GM10248 (cell line): ENCODE results near the gene GRIK3.

Experiments
- CTCF ChIA-PET: fragments of 300-600 bp; sonication (Branson Sonifier 250); formaldehyde crosslinking; extraction: SDS; loops from one replicate; lab custom pipeline; 2021; ENCODE audit warnings: antibody characterized with exemption; lab: Yijun Ruan, JAX
- POLR2A ChIA-PET: fragments of 350-650 bp; sonication (Branson Sonifier 250); formaldehyde crosslinking; extraction: SDS; loops from one replicate; lab custom pipeline; 2020; ENCODE audit warnings: antibody characterized with exemption; lab: Yijun Ruan, JAX
- DNase-seq: peaks from one replicate; pipeline ENCODE4 v3.0.0; 2012; ENCODE audit errors: extremely low spot score
- CTCF ChIP-seq: IDR thresholded peaks from 2 replicates; pipeline ENCODE4 v1.5.1; 2012; ENCODE audit warnings: mild to moderate bottlenecking, low read depth; ENCODE audit errors: extremely low read depth, missing control alignments, control extremely low read depth

Gene GRIK3

DNA sequence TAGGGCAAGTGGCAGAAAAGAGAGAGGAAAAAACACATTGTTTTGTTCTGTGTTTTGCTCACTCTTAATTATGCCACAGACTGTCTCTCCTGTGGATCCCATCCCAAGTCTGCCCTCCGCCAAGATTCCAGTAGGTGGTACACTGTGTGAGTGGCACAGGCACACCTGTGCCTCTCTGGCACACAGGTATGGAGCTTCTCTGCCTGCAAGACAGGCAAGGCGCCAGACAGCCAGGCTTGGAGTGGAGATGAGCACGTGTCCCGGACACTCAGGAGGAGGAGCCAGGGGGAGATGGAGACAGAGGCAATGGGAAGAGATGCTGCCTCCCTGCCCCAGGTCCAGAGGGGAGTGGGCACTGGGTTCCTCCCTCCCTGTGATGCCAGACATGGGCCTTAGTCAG is 6.5 kb upstream of the GRIK3 start:
- POLR2A ChIA-PET: no interaction called here
- no peak for DNase-seq

GRCh38 chr1:37040261-37040660 is 5.9 kb upstream of the GRIK3 start:
- TF ChIP-seq CTCF: no peak
- POLR2A ChIA-PET: no interaction called here
- CTCF ChIA-PET: no interaction called here
- no peak for DNase-seq

More for the DNA sequence above, 6.5 kb upstream of the GRIK3 start:
- CTCF ChIA-PET: no interaction called here
- no peak for TF ChIP-seq CTCF

DNA sequence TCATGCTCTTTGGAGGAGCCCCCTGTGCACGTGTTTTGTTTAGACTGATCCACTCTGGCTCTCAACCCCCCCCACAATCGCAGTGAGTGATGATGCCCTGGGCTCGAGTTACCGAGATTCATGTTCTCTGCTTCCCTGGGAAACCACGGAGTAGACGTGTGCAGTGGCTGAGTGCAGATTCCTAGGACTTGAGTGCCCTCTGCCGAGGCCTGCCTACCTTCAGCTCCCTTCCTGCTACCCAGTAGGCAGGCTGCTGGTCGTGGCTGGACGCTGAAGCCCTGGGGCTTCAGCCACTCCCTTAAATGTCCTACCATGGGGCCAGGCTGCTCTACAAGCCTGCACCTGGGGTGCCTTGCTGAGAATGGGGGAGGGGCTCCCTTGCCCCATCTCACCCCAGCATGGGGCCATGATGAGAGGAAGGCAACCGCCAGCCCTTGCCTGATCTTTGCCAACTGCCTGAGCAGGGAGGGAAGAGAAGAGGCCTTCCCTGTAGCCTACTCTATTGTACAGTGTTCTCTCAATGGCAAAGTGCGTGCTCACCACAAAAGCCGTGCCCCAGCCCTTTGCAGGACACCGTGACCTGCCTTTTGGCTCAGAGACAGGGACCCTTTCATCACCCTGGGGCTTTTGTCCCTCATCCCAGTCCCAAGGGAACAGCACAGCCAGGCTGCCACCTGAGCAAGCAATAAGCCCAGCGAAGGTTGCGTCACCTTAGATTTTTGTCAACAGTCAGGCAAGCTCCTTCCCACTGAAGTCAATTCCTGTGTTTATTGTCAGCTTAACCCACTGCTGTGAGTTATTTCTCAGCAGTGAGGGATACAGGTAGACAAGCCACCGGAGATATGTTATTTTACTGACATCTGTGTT is 4.1 kb upstream of the GRIK3 start:
- ChIA-PET POLR2A (interaction anchor here (0.5 kb wide), 1 partner anchor 21 kb away, joined by 8 read pairs; no protein-coding TSS in a partner anchor), CTCF (interaction anchor here (1.4 kb wide), 1 partner anchor 12 kb away, joined by 5 read pairs; no protein-coding TSS in a partner anchor)
- no peak for DNase-seq
- TF ChIP-seq CTCF: no peak

DNA sequence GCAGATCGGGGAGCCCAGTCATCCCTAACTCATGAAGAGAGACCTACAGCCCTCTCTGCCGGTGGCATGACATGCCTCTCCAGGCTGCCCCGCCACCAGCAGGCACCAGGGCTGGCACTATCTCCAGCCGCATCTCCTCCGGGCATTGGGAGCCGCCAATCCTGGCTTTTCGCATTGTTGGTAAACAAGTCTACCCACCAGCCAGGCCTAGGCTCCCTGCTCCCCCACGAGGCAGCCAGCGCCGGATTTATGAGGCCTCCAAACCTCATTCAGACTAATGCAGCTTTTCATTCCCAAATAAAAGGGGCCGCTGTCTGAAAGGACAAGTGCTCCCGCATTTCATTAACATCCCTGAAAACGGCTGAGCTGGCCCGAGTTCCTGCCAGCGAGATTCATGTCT is 3.4 kb upstream of the GRIK3 start:
- POLR2A ChIA-PET: no interaction called here
- no peak for TF ChIP-seq CTCF
- DNase-seq: no peak
- CTCF ChIA-PET: interaction anchor here (1.4 kb wide), 1 partner anchor 12 kb away, joined by 5 read pairs; no protein-coding TSS in a partner anchor

- POLR2A ChIA-PET: no interaction called here
- no peak for DNase-seq
- no peak for TF ChIP-seq CTCF
- CTCF ChIA-PET: interaction anchor here (1.4 kb wide), 1 partner anchor 10 kb away, joined by 5 read pairs; no protein-coding TSS in a partner anchor
Measured at GRCh38 chr1:37036667-37037053, 2.3 kb upstream of the GRIK3 start.

- ChIA-PET CTCF (interaction anchor here (0.6 kb wide), 1 partner anchor 399 kb away, joined by 3 read pairs; no protein-coding TSS in a partner anchor), POLR2A (no interaction called here)
- DNase-seq: peak; percentile 34
- TF ChIP-seq CTCF: no peak
Measured at GRCh38 chr1:37035796-37036666, 1.7 kb upstream of the GRIK3 start.
